HEK293 (cell line): ENCODE data around the gene IGF2R.

Experiments
- CTCF ChIA-PET: fragments of 350-600 bp; formaldehyde crosslinking; extraction: SDS; loops from one replicate; lab custom pipeline; 2021; ENCODE audit warnings: antibody characterized with exemption; lab: Yijun Ruan, JAX
- POLR2A ChIA-PET: fragments of 300-600 bp; formaldehyde crosslinking; extraction: SDS; loops from one replicate; lab custom pipeline; 2020; ENCODE audit warnings: antibody characterized with exemption, inconsistent platforms; lab: Yijun Ruan, JAX
- H3K27ac ChIP-seq: fragments of 200-500 bp; sonication (Bioruptor generic); 2 replicates; pipeline ENCODE4 v1.5.1; 2014; ENCODE audit warnings: low read depth, low read length, control low read depth, inconsistent platforms; ENCODE audit errors: extremely low read depth
- H3K36me3 ChIP-seq, 2 experiments: fragments of 200-500 bp in 1 of 2; sonication (Bioruptor generic) in 1 of 2; 1 replicate in 1 of 2; 2 replicates in 1 of 2; pipeline ENCODE4 v1.5.1; 2014 to 2017; ENCODE audit warnings: inconsistent platforms in 2 of 2, low read length in 2 of 2; ENCODE audit not compliant: control insufficient read depth in 2 of 2, insufficient read depth in 1 of 2
- H3K4me1 ChIP-seq: fragments of 200-500 bp; sonication (Bioruptor generic); 2 replicates; pipeline ENCODE4 v1.5.1; 2014; ENCODE audit warnings: mild to moderate bottlenecking, low read length, inconsistent platforms; ENCODE audit not compliant: control insufficient read depth, insufficient read depth
- H3K4me3 ChIP-seq: 2 replicates; pipeline ENCODE4 v1.5.1; 2011; ENCODE audit warnings: low read depth, mild to moderate bottlenecking, control low read depth, low read length, moderate library complexity
- H3K9me3 ChIP-seq: fragments of 200-500 bp; sonication (Bioruptor generic); 2 replicates; pipeline ENCODE4 v1.5.1; 2014; ENCODE audit warnings: low read depth, low read length, inconsistent platforms; ENCODE audit not compliant: control insufficient read depth, insufficient read depth
- BCL11A ChIP-seq: fragments of 450-650 bp; formaldehyde crosslinking; IDR thresholded peaks from 2 replicates; pipeline ENCODE4 v1.5.1; 2016; ENCODE audit warnings: low read depth, missing biosample characterization, missing genetic modification characterization
- GFI1B ChIP-seq: fragments of 450-650 bp; formaldehyde crosslinking; IDR thresholded peaks from 2 replicates; pipeline ENCODE4 v1.5.1; 2016; ENCODE audit warnings: missing biosample characterization, missing genetic modification characterization
- REPIN1 ChIP-seq: fragments of 450-650 bp; formaldehyde crosslinking; IDR thresholded peaks from 2 replicates; pipeline ENCODE4 v1.5.1; 2017; ENCODE audit warnings: missing biosample characterization, missing genetic modification characterization, low read depth
- SCRT1 ChIP-seq: fragments of 450-650 bp; formaldehyde crosslinking; IDR thresholded peaks from 2 replicates; pipeline ENCODE4 v1.5.1; 2016; ENCODE audit warnings: missing biosample characterization, missing genetic modification characterization, borderline replicate concordance
- ZFP37 ChIP-seq: fragments of 450-650 bp; formaldehyde crosslinking; IDR thresholded peaks from 2 replicates; pipeline ENCODE4 v1.5.1; 2016; ENCODE audit warnings: missing biosample characterization, missing genetic modification characterization
- ZNF114 ChIP-seq: fragments of 450-650 bp; formaldehyde crosslinking; IDR thresholded peaks from 2 replicates; pipeline ENCODE4 v1.5.0; 2017; ENCODE audit warnings: missing biosample characterization, missing genetic modification characterization
- ZNF324 ChIP-seq: fragments of 450-650 bp; formaldehyde crosslinking; IDR thresholded peaks from 2 replicates; pipeline ENCODE4 v1.5.1; 2016; ENCODE audit warnings: missing biosample characterization, missing genetic modification characterization
- ZNF423 ChIP-seq: fragments of 450-650 bp; formaldehyde crosslinking; IDR thresholded peaks from 2 replicates; pipeline ENCODE4 v1.5.1; 2016; ENCODE audit warnings: missing biosample characterization, missing genetic modification characterization
- ZNF571 ChIP-seq: fragments of 450-650 bp; formaldehyde crosslinking; IDR thresholded peaks from 2 replicates; pipeline ENCODE4 v1.5.0; 2017; ENCODE audit warnings: missing biosample characterization, missing genetic modification characterization
- ZNF670 ChIP-seq: fragments of 450-650 bp; formaldehyde crosslinking; IDR thresholded peaks from 2 replicates; pipeline ENCODE4 v1.5.1; 2016; ENCODE audit warnings: missing biosample characterization, missing genetic modification characterization, low read depth
- ZNF791 ChIP-seq: fragments of 450-650 bp; formaldehyde crosslinking; IDR thresholded peaks from 2 replicates; pipeline ENCODE4 v1.5.1; 2016; ENCODE audit warnings: missing biosample characterization, missing genetic modification characterization
- ZSCAN23 ChIP-seq: fragments of 450-650 bp; formaldehyde crosslinking; IDR thresholded peaks from 2 replicates; pipeline ENCODE4 v1.5.1; 2016; ENCODE audit warnings: missing biosample characterization, missing genetic modification characterization
- TF ChIP-seq, protein P1 (sequence below): fragments of 450-650 bp; formaldehyde crosslinking; IDR thresholded peaks from 2 replicates; pipeline ENCODE4 v1.5.1; 2017; ENCODE audit warnings: missing biosample characterization, missing genetic modification characterization
- TF ChIP-seq, protein P2 (sequence below): fragments of 450-650 bp; formaldehyde crosslinking; IDR thresholded peaks from 2 replicates; pipeline ENCODE4 v1.5.1; 2016; ENCODE audit warnings: missing biosample characterization, missing genetic modification characterization
- TF ChIP-seq, protein P3 (sequence below): fragments of 450-650 bp; formaldehyde crosslinking; conservative IDR thresholded peaks from 2 replicates; pipeline ENCODE4 v1.5.1; 2016; ENCODE audit warnings: low read depth, missing biosample characterization, missing genetic modification characterization
- TF ChIP-seq, protein P4 (sequence below): fragments of 450-650 bp; formaldehyde crosslinking; IDR thresholded peaks from 2 replicates; pipeline ENCODE4 v1.5.1; 2017; ENCODE audit warnings: missing biosample characterization, missing genetic modification characterization
- TF ChIP-seq, protein P5 (sequence below): fragments of 450-650 bp; IDR thresholded peaks from 2 replicates; pipeline ENCODE4 v1.5.1; 2018; ENCODE audit warnings: missing biosample characterization, mild to moderate bottlenecking, missing genetic modification characterization
- TF ChIP-seq, protein P6 (sequence below): fragments of 450-650 bp; formaldehyde crosslinking; IDR thresholded peaks from 2 replicates; pipeline ENCODE4 v1.5.1; 2016; ENCODE audit warnings: missing biosample characterization, missing genetic modification characterization

IGF2R gene

DNA sequence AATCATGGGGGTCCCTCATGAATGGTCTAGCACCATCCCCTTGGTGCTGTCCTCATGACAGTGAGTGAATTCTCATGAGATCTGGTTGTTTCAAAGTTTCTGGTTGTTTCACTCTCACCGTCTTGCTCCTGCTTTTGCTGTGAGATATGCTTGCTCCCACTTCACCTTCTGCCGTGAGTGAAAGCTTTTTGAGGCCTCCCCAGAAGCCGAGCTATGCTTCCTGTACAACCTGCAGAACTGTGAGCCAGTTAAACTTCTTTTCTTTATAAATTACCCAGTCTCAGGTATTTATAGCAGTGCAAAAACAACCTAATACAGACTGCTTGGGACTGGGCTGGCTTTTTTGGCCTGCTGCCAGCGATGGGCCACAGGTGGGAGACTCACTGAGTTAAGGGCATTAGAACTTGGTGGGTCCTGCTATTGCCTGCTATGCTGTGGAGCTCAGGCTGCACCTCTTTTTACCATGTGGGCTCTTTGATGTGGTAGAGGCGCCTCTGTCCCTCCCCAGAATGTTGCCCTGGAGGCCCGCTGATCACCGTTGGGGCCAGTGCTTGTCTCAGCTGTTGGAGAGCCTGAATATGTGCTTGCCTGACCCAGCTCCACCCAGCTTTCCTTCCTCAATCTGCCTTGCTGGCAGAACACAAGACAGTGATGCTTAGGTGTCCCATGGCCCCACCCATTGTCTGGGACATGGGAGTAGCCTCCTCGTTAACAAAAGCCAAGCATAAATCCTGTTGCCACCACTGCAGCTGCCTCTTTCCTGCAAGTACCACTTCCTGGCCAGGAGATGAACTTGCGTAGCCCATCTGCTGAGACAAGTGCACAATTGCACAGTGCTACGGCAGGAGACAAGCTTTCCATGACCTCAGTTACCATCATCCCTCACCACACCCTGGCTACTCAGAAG lies 47.1 kb downstream of the IGF2R start (continued):
- TF ChIP-seq, protein P1, sequence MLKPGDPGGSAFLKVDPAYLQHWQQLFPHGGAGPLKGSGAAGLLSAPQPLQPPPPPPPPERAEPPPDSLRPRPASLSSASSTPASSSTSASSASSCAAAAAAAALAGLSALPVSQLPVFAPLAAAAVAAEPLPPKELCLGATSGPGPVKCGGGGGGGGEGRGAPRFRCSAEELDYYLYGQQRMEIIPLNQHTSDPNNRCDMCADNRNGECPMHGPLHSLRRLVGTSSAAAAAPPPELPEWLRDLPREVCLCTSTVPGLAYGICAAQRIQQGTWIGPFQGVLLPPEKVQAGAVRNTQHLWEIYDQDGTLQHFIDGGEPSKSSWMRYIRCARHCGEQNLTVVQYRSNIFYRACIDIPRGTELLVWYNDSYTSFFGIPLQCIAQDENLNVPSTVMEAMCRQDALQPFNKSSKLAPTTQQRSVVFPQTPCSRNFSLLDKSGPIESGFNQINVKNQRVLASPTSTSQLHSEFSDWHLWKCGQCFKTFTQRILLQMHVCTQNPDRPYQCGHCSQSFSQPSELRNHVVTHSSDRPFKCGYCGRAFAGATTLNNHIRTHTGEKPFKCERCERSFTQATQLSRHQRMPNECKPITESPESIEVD: no peak
- no peak for TF ChIP-seq GFI1B (tag by site-specific recombination)

DNA sequence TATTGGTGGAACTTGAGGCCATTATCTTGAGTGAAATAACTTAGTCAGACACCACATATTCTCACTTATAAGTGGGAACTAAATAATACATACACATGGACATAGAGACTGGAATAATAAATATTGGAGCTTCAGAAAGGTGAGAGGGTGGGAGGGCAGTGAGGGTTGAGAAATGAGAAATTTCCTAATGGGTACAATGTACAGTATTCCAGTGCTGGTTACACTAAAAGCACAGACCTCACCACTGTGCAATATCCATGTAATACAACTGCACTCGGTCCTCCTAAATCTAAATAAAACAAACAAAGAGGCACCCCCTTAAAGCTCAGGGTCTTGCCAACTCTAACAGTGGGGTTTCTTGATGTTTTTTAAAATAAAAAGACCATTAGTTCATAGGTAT lies 53.2 kb downstream of the IGF2R start:
- CTCF ChIA-PET: no interaction called here
- Histone ChIP-seq H3K4me3 (no peak overlapping the region), H3K27ac (no peak overlapping the region), H3K9me3 (no peaks in the 10 kb centered on the region), H3K36me3 (peaks cover 0 to 40% of the 10 kb centered on the region in 2 experiments; a peak in 1 of 3 replicates), H3K4me1 (no peaks in the 10 kb centered on the region)
- TF ChIP-seq, protein P2, sequence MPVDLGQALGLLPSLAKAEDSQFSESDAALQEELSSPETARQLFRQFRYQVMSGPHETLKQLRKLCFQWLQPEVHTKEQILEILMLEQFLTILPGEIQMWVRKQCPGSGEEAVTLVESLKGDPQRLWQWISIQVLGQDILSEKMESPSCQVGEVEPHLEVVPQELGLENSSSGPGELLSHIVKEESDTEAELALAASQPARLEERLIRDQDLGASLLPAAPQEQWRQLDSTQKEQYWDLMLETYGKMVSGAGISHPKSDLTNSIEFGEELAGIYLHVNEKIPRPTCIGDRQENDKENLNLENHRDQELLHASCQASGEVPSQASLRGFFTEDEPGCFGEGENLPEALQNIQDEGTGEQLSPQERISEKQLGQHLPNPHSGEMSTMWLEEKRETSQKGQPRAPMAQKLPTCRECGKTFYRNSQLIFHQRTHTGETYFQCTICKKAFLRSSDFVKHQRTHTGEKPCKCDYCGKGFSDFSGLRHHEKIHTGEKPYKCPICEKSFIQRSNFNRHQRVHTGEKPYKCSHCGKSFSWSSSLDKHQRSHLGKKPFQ (tag by site-specific recombination): no peak
- TF ChIP-seq ZNF571 (tag by site-specific recombination): no peak
- no peak for TF ChIP-seq ZNF791
- no peak for TF ChIP-seq ZNF670 (tag by site-specific recombination)
- TF ChIP-seq, protein P3, sequence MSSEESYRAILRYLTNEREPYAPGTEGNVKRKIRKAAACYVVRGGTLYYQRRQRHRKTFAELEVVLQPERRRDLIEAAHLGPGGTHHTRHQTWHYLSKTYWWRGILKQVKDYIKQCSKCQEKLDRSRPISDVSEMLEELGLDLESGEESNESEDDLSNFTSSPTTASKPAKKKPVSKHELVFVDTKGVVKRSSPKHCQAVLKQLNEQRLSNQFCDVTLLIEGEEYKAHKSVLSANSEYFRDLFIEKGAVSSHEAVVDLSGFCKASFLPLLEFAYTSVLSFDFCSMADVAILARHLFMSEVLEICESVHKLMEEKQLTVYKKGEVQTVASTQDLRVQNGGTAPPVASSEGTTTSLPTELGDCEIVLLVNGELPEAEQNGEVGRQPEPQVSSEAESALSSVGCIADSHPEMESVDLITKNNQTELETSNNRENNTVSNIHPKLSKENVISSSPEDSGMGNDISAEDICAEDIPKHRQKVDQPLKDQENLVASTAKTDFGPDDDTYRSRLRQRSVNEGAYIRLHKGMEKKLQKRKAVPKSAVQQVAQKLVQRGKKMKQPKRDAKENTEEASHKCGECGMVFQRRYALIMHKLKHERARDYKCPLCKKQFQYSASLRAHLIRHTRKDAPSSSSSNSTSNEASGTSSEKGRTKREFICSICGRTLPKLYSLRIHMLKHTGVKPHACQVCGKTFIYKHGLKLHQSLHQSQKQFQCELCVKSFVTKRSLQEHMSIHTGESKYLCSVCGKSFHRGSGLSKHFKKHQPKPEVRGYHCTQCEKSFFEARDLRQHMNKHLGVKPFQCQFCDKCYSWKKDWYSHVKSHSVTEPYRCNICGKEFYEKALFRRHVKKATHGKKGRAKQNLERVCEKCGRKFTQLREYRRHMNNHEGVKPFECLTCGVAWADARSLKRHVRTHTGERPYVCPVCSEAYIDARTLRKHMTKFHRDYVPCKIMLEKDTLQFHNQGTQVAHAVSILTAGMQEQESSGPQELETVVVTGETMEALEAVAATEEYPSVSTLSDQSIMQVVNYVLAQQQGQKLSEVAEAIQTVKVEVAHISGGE: no peak
- no peak for TF ChIP-seq ZFP37 (tag by site-specific recombination)
- TF ChIP-seq, protein P4, sequence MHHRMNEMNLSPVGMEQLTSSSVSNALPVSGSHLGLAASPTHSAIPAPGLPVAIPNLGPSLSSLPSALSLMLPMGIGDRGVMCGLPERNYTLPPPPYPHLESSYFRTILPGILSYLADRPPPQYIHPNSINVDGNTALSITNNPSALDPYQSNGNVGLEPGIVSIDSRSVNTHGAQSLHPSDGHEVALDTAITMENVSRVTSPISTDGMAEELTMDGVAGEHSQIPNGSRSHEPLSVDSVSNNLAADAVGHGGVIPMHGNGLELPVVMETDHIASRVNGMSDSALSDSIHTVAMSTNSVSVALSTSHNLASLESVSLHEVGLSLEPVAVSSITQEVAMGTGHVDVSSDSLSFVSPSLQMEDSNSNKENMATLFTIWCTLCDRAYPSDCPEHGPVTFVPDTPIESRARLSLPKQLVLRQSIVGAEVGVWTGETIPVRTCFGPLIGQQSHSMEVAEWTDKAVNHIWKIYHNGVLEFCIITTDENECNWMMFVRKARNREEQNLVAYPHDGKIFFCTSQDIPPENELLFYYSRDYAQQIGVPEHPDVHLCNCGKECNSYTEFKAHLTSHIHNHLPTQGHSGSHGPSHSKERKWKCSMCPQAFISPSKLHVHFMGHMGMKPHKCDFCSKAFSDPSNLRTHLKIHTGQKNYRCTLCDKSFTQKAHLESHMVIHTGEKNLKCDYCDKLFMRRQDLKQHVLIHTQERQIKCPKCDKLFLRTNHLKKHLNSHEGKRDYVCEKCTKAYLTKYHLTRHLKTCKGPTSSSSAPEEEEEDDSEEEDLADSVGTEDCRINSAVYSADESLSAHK (tag by site-specific recombination): no peak
- no peak for TF ChIP-seq REPIN1 (tag by site-specific recombination)
- no peak for TF ChIP-seq ZNF423 (tag by site-specific recombination)
- no peak for TF ChIP-seq ZNF114 (tag by site-specific recombination)
- TF ChIP-seq BCL11A: no peak
- TF ChIP-seq SCRT1 (tag by site-specific recombination): no peak
- no peak for TF ChIP-seq ZSCAN23 (tag by site-specific recombination)
- TF ChIP-seq, protein P5, sequence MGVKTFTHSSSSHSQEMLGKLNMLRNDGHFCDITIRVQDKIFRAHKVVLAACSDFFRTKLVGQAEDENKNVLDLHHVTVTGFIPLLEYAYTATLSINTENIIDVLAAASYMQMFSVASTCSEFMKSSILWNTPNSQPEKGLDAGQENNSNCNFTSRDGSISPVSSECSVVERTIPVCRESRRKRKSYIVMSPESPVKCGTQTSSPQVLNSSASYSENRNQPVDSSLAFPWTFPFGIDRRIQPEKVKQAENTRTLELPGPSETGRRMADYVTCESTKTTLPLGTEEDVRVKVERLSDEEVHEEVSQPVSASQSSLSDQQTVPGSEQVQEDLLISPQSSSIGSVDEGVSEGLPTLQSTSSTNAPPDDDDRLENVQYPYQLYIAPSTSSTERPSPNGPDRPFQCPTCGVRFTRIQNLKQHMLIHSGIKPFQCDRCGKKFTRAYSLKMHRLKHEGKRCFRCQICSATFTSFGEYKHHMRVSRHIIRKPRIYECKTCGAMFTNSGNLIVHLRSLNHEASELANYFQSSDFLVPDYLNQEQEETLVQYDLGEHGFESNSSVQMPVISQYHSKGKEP (tag by site-specific recombination): no peak
- TF ChIP-seq ZNF324 (tag by site-specific recombination): no peak
- TF ChIP-seq, protein P6, sequence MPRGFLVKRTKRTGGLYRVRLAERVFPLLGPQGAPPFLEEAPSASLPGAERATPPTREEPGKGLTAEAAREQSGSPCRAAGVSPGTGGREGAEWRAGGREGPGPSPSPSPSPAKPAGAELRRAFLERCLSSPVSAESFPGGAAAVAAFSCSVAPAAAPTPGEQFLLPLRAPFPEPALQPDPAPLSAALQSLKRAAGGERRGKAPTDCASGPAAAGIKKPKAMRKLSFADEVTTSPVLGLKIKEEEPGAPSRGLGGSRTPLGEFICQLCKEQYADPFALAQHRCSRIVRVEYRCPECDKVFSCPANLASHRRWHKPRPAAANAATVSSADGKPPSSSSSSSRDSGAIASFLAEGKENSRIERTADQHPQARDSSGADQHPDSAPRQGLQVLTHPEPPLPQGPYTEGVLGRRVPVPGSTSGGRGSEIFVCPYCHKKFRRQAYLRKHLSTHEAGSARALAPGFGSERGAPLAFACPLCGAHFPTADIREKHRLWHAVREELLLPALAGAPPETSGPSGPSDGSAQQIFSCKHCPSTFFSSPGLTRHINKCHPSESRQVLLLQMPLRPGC (tag by site-specific recombination): no peak
- POLR2A ChIA-PET: no interaction called here
